A549 (cell line): ENCODE measurements around the gene SBF2.

Experiments used
- CBX2 ChIP-seq: fragments of 200-600 bp; sonication (generic); IDR thresholded peaks from 2 replicates; pipeline ENCODE4 v1.6.1; 2016; ENCODE audit warnings: low read depth, mild to moderate bottlenecking, borderline replicate concordance
- POLR2A ChIP-seq: IDR thresholded peaks from 2 replicates; pipeline ENCODE4 v1.6.1; 2012; ENCODE audit warnings: mild to moderate bottlenecking, low read length
- TF ChIP-seq, protein P1 (sequence below): fragments of >200 bp; sonication (Bioruptor Twin); formaldehyde crosslinking; IDR thresholded peaks from 3 replicates; pipeline ENCODE4 v1.5.1; 2016
- TF ChIP-seq, protein P2 (sequence below): fragments of 450-650 bp; IDR thresholded peaks from 2 replicates; pipeline ENCODE4 v1.6.1; 2014; ENCODE audit warnings: antibody characterized with exemption

DNA sequence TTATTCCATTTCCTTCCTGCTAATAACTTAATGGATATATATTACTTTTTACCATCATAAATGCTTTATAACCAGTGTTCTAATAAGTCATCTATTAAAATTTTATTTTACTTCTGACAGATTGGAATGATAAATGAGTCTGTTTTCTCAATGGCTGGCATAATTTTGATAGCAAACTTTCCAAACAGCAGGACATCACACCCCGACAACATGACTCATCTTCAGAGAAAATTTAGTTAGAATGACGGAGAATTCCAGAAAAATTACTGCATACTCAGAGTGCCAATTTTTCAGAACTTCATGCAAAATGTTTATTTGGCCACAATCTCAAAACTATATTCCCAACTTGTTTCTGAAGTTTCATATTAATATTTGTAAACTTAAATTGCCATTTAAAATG is 455.8 kb downstream of the SBF2 start:
- TF ChIP-seq, protein P1, sequence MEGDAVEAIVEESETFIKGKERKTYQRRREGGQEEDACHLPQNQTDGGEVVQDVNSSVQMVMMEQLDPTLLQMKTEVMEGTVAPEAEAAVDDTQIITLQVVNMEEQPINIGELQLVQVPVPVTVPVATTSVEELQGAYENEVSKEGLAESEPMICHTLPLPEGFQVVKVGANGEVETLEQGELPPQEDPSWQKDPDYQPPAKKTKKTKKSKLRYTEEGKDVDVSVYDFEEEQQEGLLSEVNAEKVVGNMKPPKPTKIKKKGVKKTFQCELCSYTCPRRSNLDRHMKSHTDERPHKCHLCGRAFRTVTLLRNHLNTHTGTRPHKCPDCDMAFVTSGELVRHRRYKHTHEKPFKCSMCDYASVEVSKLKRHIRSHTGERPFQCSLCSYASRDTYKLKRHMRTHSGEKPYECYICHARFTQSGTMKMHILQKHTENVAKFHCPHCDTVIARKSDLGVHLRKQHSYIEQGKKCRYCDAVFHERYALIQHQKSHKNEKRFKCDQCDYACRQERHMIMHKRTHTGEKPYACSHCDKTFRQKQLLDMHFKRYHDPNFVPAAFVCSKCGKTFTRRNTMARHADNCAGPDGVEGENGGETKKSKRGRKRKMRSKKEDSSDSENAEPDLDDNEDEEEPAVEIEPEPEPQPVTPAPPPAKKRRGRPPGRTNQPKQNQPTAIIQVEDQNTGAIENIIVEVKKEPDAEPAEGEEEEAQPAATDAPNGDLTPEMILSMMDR = no peak
- TF ChIP-seq CBX2 (no peak), POLR2A (no peak)
- TF ChIP-seq, protein P2, sequence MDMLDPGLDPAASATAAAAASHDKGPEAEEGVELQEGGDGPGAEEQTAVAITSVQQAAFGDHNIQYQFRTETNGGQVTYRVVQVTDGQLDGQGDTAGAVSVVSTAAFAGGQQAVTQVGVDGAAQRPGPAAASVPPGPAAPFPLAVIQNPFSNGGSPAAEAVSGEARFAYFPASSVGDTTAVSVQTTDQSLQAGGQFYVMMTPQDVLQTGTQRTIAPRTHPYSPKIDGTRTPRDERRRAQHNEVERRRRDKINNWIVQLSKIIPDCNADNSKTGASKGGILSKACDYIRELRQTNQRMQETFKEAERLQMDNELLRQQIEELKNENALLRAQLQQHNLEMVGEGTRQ = no peak
